ENCODE results near the gene ATE1. TPM values are rescaled to one million over a fixed set of nuclear protein-coding genes. Genes with fewer than 3 reads are reported as not detected.
A peak's percentile ranks its signal among the peaks of the same experiment; 100 is the strongest.
"Not testable (repeated sequence)": the region's sequence is repeated elsewhere in the genome, so short reads cannot be mapped to it uniquely, and the experiment has no call there.

ATE1 gene
- total and polyA plus RNA-seq, 4 donors, result 18.3 to 60.7 (median 35.5) TPM

DNA sequence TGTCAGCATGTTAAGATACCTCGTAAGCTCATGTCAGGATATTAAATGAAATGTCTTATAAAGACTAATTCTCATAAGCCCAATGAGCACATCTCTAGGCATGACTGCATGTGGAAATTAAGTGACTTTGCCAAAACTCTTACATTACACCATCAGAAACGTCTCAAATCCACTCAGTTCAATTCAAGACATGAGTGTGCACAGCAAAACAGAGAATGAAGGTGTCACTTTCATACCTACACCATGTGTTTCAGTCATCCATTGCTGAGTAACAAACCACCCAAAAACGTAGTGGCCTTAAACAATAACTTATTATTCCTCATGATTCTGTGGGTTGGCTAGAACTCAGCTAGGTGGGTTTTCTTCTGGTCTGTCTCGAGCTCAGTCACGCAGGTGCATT is 99.8 kb downstream of the ATE1 start:
- Histone ChIP-seq H3K27ac (ENCODE audit: low read depth, low read length) (no peak overlapping the region), H3K9me3 (ENCODE audit: control insufficient read depth, insufficient read depth, low read length) (no peaks in the 10 kb centered on the region), H3K27me3 (ENCODE audit: control insufficient read depth, insufficient read depth, low read length) (no peaks in the 10 kb centered on the region), H3K4me3 (ENCODE audit: low read depth, low read length) (no peak overlapping the region), H3K36me3 (ENCODE audit: control insufficient read depth, insufficient read depth, low read length) (no peaks in the 10 kb centered on the region), H3K4me1 (ENCODE audit: control insufficient read depth, insufficient read depth, low read length) (no peaks in the 10 kb centered on the region)
- DNase-seq (ENCODE audit: low read depth in 4 of 6, low spot score in 6 of 6), result no peak
- WGBS (ENCODE audit: insufficient coverage), result 94% methylated on average over 2 of the region's 5 CpGs

DNA sequence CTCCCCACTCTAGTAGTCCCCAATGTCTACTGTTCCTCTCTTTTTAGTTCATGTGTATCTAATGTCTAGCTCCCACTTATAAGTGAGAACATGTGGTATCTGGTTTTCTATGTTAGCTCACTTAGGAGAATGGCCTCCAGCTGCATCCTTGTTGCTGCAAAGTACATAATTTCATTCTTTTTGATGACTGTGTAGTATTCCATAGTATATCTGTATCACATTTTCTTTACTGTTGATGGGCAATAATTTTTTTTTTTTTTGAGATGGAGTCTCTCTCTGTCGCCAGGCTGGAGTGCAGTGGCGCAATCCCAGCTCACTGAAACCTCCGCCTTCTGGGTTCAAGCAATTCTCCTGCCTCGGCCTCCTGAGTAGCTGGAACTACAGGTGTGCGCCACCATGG is 101.1 kb downstream of the ATE1 start:
- 98% methylated on average over 5 of the region's 5 CpGs for WGBS (ENCODE audit: insufficient coverage)
- not testable (repeated sequence) for H3K36me3 ChIP-seq (ENCODE audit: control insufficient read depth, insufficient read depth, low read length); H3K9me3 ChIP-seq (ENCODE audit: control insufficient read depth, insufficient read depth, low read length); H3K4me1 ChIP-seq (ENCODE audit: control insufficient read depth, insufficient read depth, low read length); H3K4me3 ChIP-seq (ENCODE audit: low read depth, low read length); H3K27me3 ChIP-seq (ENCODE audit: control insufficient read depth, insufficient read depth, low read length); DNase-seq (ENCODE audit: low read depth in 4 of 6, low spot score in 6 of 6); H3K27ac ChIP-seq (ENCODE audit: low read depth, low read length)

DNA sequence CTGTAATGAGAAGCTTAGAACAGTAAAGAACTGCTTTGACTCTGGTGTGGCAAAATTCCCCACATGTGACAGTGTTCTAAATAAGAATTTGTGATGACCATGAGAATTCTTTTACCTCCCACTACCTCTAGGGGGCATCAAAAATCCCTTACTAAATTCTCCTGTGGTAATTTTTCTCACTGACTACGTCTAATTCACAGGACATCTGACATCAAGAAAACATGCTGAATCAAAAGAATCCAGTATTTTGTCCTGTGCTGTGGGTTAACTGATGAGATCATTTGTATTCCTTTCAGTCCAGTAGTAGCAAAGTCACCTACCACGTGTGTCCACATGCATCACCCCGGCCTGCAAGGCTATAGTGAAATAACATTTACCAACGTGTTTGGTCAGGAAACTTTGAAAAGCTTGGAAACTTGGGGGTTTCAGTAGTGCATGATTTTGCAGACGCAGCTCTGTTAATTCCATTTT is 103.8 kb downstream of the ATE1 start:
- no peak overlapping the region for H3K4me3 ChIP-seq (ENCODE audit: low read depth, low read length)
- no peak overlapping the region for H3K27ac ChIP-seq (ENCODE audit: low read depth, low read length)
- DNase-seq (ENCODE audit: low read depth in 4 of 6, low spot score in 6 of 6), result peak in 2 of 6 donors; percentile 23 to 41
- WGBS (ENCODE audit: insufficient coverage), result no CpG with 5 or more reads among the region's 5 CpGs
- no peaks in the 10 kb centered on the region for H3K4me1 ChIP-seq (ENCODE audit: control insufficient read depth, insufficient read depth, low read length)
- H3K27me3 ChIP-seq (ENCODE audit: control insufficient read depth, insufficient read depth, low read length), result no peaks in the 10 kb centered on the region
- H3K36me3 ChIP-seq (ENCODE audit: control insufficient read depth, insufficient read depth, low read length), result no peaks in the 10 kb centered on the region
- H3K9me3 ChIP-seq (ENCODE audit: control insufficient read depth, insufficient read depth, low read length), result no peaks in the 10 kb centered on the region

DNA sequence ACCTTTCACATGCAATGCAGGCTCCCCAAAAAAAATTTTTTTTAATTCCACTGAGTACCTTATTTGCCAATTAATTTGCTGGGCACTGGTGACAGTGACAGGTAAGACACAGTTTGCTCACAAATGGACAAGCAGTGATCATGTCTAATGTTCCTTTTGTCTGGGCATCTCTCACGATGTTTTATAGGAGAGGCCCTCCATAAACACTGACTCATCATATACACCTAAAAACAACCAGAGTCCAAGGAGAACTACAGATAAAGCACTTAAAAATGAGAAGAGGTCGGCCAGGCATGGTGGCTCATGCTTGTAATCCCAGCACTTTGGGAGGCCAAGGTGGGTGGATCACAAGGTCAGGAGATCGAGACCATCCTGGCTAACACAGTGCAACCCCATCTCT is 105.1 kb downstream of the ATE1 start:
- Histone ChIP-seq H3K9me3 (ENCODE audit: control insufficient read depth, insufficient read depth, low read length) (no peaks in the 10 kb centered on the region), H3K4me3 (ENCODE audit: low read depth, low read length) (no peak overlapping the region), H3K4me1 (ENCODE audit: control insufficient read depth, insufficient read depth, low read length) (no peaks in the 10 kb centered on the region), H3K36me3 (ENCODE audit: control insufficient read depth, insufficient read depth, low read length) (no peaks in the 10 kb centered on the region), H3K27ac (ENCODE audit: low read depth, low read length) (no peak overlapping the region), H3K27me3 (ENCODE audit: control insufficient read depth, insufficient read depth, low read length) (no peaks in the 10 kb centered on the region)
- DNase-seq (ENCODE audit: low read depth in 4 of 6, low spot score in 6 of 6), result no peak
- WGBS (ENCODE audit: insufficient coverage), result 100% methylated on average over 2 of the region's 3 CpGs

DNA sequence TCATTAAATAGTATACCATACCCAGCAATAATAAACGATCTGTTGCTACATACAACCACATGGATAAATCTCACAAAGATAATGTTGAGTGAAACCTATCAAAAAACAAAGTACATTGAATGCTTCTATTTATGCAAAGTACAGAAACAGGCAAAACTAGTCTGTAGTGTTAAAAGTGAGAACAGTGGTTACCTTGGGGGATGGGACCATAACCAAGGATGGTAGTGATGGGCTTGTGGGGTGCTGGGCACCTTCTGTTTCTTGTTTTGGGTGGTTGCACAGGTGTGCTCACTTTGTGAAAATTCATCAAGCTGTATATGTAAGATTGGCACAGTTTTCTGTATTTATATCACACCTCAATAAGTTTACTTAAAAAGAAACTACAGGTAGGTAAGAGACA is 105.7 kb downstream of the ATE1 start:
- Histone ChIP-seq H3K9me3 (ENCODE audit: control insufficient read depth, insufficient read depth, low read length) (no peaks in the 10 kb centered on the region), H3K27me3 (ENCODE audit: control insufficient read depth, insufficient read depth, low read length) (no peaks in the 10 kb centered on the region), H3K4me3 (ENCODE audit: low read depth, low read length) (no peak overlapping the region), H3K4me1 (ENCODE audit: control insufficient read depth, insufficient read depth, low read length) (no peaks in the 10 kb centered on the region), H3K36me3 (ENCODE audit: control insufficient read depth, insufficient read depth, low read length) (no peaks in the 10 kb centered on the region), H3K27ac (ENCODE audit: low read depth, low read length) (no peak overlapping the region)
- no peak for DNase-seq (ENCODE audit: low read depth in 4 of 6, low spot score in 6 of 6)
- no CpG with 5 or more reads among the region's 1 CpG for WGBS (ENCODE audit: insufficient coverage)

DNA sequence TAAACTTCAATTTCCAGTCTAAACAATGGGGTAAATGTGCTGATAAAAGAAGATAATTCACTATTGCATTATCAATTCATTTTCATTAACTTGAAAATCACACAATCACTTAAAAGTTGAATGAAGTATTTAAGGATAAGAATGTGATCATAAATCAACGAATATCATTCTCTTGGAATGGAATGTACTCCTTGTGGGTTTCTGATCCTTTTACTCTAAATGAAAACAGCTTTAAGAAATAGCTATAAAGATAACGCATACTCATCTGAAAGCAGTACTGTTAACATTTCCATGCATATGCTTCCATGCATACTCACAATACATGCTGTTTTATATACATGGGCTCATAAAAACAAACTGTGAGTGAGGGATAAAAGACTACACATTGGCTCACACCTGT is 108.8 kb downstream of the ATE1 start:
- no peaks in the 10 kb centered on the region for H3K9me3 ChIP-seq (ENCODE audit: control insufficient read depth, insufficient read depth, low read length)
- no peak overlapping the region for H3K27ac ChIP-seq (ENCODE audit: low read depth, low read length)
- no peaks in the 10 kb centered on the region for H3K27me3 ChIP-seq (ENCODE audit: control insufficient read depth, insufficient read depth, low read length)
- WGBS (ENCODE audit: insufficient coverage), result no CpG with 5 or more reads among the region's 2 CpGs
- DNase-seq (ENCODE audit: low read depth in 4 of 6, low spot score in 6 of 6), result no peak
- H3K36me3 ChIP-seq (ENCODE audit: control insufficient read depth, insufficient read depth, low read length), result no peaks in the 10 kb centered on the region
- H3K4me3 ChIP-seq (ENCODE audit: low read depth, low read length), result no peak overlapping the region
- no peaks in the 10 kb centered on the region for H3K4me1 ChIP-seq (ENCODE audit: control insufficient read depth, insufficient read depth, low read length)

DNA sequence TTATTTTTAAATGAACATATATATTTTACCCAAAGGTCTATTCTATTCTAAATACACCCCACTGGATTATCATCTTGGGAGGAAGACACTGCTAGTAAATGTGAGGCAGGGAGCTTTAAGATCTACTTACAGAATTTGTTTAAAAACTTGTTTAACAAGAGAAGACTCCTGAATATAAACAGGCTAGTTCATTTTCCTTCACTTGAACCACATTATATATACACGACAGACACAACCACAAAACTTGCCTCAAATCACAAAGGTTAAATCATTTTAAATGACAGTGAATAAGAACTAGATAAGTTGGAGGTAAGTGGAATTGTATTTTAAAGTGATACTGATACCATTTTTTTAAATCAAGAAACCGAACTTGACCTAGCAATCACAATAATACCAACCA is 109.2 kb downstream of the ATE1 start:
- Histone ChIP-seq H3K27ac (ENCODE audit: low read depth, low read length) (no peak overlapping the region), H3K27me3 (ENCODE audit: control insufficient read depth, insufficient read depth, low read length) (no peaks in the 10 kb centered on the region), H3K4me1 (ENCODE audit: control insufficient read depth, insufficient read depth, low read length) (no peaks in the 10 kb centered on the region), H3K9me3 (ENCODE audit: control insufficient read depth, insufficient read depth, low read length) (no peaks in the 10 kb centered on the region), H3K36me3 (ENCODE audit: control insufficient read depth, insufficient read depth, low read length) (no peaks in the 10 kb centered on the region), H3K4me3 (ENCODE audit: low read depth, low read length) (no peak overlapping the region)
- no CpG with 5 or more reads among the region's 2 CpGs for WGBS (ENCODE audit: insufficient coverage)
- no peak for DNase-seq (ENCODE audit: low read depth in 4 of 6, low spot score in 6 of 6)

DNA sequence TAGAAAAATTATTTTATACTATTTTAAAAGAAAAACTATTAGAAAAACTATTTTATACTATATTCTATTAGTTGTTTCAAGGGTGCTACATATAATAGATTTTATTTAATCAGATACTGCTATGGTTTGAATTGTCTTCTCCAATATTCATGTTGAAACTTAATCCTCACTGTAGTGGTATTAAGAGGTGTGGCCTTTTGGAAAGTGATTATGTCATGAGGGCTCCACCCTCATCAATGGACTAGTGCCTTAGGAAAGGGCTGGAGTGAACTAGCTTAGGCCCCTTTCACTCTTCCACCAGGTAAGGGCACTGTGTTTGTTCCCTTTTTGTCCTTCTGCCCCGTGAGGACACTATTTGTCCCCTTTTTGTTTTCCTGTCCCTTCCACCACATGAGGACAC is 111.6 kb downstream of the ATE1 start:
- Histone ChIP-seq H3K9me3 (ENCODE audit: control insufficient read depth, insufficient read depth, low read length) (no peaks in the 10 kb centered on the region), H3K36me3 (ENCODE audit: control insufficient read depth, insufficient read depth, low read length) (no peaks in the 10 kb centered on the region), H3K27ac (ENCODE audit: low read depth, low read length) (no peak overlapping the region), H3K4me3 (ENCODE audit: low read depth, low read length) (no peak overlapping the region), H3K4me1 (ENCODE audit: control insufficient read depth, insufficient read depth, low read length) (no peaks in the 10 kb centered on the region), H3K27me3 (ENCODE audit: control insufficient read depth, insufficient read depth, low read length) (no peaks in the 10 kb centered on the region)
- WGBS (ENCODE audit: insufficient coverage), result 92% methylated on average over 1 of the region's 1 CpG
- DNase-seq (ENCODE audit: low read depth in 4 of 6, low spot score in 6 of 6), result no peak

DNA sequence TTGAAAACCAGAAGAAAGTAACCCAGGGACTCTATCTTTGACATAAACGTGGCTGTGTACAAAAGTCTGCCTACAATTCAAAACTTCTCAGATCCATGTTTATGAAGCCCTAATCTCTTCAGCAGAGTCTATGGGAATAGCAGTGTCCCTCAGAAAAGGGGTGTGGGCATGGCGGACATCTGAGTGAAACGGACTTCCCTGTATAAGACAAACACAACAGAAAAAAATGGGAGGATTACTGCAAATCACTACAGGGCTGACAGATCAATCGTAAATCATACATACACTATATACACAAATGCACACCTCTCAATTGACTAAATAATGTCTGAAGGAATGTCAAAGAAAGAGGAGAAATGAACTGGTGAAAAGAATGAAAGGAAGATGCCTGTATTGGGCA is 114.0 kb downstream of the ATE1 start:
- no peaks in the 10 kb centered on the region for H3K4me1 ChIP-seq (ENCODE audit: control insufficient read depth, insufficient read depth, low read length)
- DNase-seq (ENCODE audit: low read depth in 4 of 6, low spot score in 6 of 6), result no peak
- no peaks in the 10 kb centered on the region for H3K9me3 ChIP-seq (ENCODE audit: control insufficient read depth, insufficient read depth, low read length)
- no peaks in the 10 kb centered on the region for H3K36me3 ChIP-seq (ENCODE audit: control insufficient read depth, insufficient read depth, low read length)
- no peak overlapping the region for H3K4me3 ChIP-seq (ENCODE audit: low read depth, low read length)
- no CpG with 5 or more reads among the region's 4 CpGs for WGBS (ENCODE audit: insufficient coverage)
- H3K27ac ChIP-seq (ENCODE audit: low read depth, low read length), result no peak overlapping the region
- no peaks in the 10 kb centered on the region for H3K27me3 ChIP-seq (ENCODE audit: control insufficient read depth, insufficient read depth, low read length)

DNA sequence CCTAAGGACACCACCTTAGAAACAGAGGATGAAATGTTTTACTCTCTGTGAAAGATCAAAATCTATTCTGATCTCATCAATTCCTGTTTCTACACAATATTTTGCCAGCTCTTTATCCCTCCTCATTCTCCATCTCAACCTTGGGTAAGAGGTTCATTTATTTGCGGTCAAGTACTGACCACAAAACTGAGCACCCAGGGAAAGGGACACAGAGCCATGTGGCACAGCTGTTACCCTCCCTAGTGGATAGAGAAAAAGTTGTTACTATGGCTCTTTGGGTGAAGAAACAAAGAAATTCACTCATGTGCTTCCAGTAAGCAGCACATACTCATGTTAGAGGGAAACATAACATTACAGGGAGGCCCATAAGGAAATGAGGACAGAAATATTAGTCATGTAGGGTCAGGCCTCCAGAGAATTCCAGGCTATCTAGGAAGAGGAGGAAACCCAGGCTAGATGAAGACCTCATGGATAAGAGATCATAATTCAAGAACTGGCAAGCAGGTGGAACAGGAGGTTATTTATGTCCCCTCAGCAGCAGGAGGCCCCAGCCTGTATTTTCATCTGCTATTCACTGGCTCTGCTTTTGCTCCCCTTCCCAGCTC is 114.5 kb downstream of the ATE1 start:
- no CpG with 5 or more reads among the region's 1 CpG for WGBS (ENCODE audit: insufficient coverage)
- no peaks in the 10 kb centered on the region for H3K27me3 ChIP-seq (ENCODE audit: control insufficient read depth, insufficient read depth, low read length)
- H3K27ac ChIP-seq (ENCODE audit: low read depth, low read length), result no peak overlapping the region
- no peak for DNase-seq (ENCODE audit: low read depth in 4 of 6, low spot score in 6 of 6)
- no peaks in the 10 kb centered on the region for H3K4me1 ChIP-seq (ENCODE audit: control insufficient read depth, insufficient read depth, low read length)
- no peaks in the 10 kb centered on the region for H3K36me3 ChIP-seq (ENCODE audit: control insufficient read depth, insufficient read depth, low read length)
- no peak overlapping the region for H3K4me3 ChIP-seq (ENCODE audit: low read depth, low read length)
- no peaks in the 10 kb centered on the region for H3K9me3 ChIP-seq (ENCODE audit: control insufficient read depth, insufficient read depth, low read length)

Data from spinal cord (tissue), 10 donors.